Kidney tubule cell (primary cell): Measurements from ENCODE around the gene CEP112.
A peak's percentile ranks its signal among the peaks of the same experiment; 100 is the strongest.
"Not testable (repeated sequence)": the region's sequence is repeated elsewhere in the genome, so short reads cannot be mapped to it uniquely, and the experiment has no call there.

Experiments
- DNase-seq: peaks from one replicate; pipeline ENCODE4 v3.0.0-alpha.2; 2018; ENCODE audit warnings: low spot score

The CEP112 gene

DNA sequence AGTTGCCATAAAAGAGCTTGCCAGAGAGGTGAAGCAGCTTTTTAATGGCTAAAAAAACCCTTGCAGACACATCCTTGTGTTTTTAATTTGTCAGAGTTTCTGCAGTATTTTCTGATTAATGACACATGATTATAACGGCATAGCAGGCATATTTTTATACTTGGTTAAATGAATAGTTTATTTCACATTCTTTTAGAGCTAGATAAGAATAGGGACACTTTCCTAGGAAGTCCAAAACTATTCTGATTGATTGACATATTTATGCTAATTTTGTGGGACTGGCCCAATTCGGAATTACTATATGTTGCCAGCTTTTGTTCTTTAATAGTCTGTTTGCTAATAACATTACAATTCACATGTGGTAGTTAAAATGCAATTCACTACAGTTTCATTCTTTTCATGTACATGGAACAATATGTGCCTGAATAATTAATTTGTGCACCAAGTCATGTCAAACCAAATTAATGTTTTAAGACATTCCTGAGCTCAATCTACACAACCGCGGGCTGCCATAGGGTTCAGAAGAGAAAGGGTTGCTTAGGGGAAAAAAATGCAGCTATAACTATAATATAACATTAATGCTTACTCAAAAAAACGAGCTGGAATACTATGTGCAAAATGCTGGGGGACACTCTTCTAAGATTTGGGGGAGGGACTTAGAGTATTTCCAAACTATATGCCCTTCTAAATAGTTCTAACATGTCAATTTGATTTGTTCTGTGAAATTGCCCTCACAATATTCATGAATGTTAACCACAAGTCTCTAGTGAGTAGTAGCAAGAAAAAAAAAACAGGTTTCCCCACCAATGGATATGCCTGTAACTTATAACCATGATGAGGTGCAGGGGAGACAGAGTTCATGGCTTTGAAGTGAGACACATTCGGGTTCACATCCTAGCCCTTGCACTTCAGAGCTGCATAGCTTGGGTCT is 305.4 kb downstream of the CEP112 start:
- DNase-seq, result no peak

DNA sequence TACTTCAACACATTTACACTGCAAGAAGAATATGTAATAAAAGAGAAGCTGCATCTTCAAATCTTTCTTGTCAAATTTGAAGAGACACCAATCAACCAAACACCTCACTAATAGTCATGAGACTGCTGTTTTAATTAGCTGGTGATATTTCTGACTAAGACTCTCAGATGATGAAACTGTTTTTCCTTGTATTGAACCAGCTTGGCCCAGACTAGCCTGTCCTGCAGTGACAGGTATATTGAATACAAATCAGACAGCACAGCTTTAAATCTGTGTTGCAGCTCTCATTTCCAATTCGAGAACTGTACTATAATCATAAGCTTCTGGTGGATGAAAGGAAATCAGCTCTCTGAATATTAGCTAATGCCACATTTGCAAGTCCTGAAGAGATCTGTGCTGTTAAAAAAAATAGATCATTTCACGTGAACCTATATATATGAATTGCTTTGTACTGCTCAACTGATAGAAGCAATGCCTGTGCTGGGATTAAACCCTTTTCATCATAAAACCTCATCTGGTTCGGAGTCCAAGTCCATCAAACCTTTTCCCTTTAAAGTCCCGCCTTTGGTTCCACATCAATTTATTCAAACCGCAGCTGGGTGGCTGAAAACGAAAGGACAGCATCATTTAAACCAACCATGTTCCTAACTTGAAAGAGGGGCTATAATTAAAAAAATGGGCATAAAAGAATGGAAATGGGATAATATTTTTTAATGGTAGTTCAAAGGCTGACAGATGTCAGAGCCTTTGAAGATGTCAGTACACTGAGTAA is 306.2 kb downstream of the CEP112 start:
- no peak for DNase-seq

DNA sequence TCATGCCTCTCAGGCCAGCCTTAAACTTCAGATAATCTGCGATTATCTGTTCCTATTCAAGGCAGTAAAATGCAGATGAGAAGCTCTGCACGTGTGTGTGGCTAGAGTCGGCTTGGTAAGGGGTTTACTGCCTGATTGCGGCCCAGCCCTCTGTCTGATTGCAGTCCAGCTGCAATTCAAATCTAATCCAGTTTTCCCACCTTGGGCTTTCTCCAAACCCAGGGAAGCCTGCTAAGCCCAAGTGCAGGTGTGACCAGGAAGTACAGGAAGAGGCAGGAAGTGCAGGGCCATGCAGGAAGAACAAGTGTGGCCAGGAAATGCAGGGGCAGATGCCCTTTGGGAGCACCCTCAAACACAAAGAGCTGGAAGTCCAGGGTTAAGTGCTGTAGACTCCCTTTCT is 314.9 kb downstream of the CEP112 start:
- no peak for DNase-seq

DNA sequence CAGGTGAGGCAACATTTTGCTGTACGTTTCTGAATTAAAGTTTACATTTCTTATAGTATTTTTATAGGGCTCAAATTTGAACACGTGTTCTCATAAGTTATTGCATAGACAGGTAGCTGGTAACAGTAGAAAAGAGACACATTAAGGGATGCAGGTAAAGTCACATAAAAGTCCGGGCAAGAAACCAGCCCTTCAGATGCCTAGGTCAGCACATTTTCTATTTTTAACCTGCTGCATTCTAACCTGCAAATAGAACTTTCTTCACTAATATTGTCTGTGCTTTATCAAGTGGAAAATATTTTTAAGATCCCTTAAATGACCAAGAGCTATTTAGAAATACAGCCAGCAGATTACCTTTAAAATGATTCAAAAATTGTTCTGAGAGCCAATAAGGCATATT is 323.1 kb downstream of the CEP112 start:
- no peak for DNase-seq

DNA sequence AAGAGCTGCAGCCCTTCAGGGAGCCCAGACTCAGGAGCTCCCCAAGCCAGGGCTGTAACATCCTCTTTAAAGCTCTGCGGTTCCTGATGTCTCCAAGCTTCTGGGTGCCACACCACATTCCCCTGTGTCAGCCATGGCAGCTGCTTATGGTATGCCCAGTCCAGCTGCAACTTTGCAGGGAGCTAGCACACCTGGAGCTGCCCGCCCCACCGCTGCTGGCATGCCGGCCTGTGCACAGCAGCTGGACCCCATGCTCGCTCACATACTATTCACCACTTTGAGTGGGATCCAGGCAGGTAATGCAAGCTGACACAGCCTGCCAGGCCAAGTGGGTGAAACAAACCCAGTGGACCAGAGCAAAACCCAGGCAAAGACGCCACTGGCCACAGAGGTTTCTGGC is 324.9 kb downstream of the CEP112 start:
- no peak for DNase-seq

DNA sequence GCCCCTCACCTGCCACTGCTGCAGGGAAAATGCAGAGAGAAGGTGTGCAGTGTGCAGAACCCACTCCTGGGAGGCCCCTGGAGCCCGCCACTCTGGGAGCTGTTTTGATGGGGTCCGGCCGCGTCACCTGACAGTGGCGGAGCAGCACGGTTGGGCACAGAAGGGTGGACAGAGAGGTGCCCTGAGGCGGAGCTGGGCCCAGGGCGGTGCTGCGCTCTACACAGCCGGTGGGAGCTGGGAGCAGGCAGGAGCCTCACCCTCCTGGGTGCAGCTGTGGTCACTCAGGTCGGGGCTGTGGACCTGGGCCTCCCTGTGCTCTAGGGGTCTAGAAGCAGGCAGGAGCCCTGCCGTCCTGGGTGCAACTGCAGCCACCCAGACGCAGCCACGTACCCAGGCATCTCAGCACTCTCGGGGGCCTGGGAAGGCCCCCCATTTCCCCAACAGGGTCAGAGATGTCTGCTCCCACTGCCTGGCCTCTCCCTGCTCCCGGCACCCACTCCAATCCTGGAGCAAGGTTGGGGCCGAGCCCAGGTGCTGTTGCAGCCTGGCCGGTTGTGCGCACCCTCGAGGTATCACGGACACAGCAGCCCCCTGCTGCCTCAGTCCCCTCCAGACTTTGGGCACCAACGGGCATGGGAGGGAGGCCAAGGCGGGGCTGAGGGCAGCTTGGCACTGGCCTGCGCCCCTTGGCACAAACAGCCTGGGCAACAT is 326.1 kb downstream of the CEP112 start:
- no peak for DNase-seq

DNA sequence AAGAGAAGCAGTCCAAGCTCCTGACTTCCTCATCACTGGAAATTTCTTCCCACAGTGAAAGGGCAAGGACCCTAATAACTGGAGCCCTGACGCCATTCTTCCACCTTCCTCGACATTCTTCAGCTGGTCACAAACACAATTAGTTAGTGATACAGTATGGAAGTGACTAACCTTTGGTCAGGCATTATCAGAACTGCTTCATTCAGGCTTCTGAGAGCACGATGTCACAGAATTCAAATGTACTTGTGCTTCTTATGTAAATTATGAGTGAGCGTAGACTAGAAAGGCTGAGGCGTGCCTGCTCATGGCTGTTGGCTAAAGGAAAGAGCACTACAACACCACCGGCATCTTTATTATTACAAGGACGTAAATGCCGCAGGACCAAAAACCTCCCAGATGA is 327.5 kb downstream of the CEP112 start:
- DNase-seq, result no peak

DNA sequence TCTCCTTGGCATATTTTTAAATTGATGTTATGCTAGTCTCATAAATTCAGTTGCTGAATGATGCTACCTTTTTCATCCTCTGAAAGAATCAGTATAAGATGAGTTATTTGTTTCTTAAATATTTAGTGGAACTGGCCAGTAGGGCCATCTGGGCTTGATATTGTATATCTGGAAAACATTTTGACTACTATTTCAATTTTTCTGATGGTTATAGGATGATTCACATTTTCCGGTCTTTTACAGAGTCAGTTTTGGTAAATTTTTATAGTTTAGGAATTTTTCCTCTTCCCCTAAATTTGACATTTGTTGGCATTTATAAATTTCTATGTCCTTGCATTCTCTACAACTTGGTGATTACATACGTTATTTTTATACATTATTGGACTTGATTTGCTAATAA is 334.2 kb downstream of the CEP112 start:
- DNase-seq, result no peak

DNA sequence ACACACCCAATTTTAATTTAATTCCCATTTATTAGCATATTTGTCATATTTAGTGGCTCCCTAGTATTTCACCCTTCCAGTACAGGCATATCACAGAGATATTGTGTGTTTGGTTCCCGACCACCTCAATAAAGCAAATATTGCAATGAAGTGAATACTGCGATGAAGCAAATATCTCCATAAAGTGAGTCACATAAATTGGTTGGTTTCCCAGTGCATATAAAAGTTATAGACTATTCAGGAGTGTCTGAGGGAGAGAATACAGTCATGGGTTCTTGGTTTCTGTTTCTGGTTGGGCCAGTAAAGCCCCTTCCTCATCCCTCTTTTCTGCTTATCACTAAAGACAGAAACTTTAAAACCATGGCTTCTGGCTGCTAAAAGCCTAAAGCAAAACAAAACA is 335.1 kb downstream of the CEP112 start:
- DNase-seq, result no peak

DNA sequence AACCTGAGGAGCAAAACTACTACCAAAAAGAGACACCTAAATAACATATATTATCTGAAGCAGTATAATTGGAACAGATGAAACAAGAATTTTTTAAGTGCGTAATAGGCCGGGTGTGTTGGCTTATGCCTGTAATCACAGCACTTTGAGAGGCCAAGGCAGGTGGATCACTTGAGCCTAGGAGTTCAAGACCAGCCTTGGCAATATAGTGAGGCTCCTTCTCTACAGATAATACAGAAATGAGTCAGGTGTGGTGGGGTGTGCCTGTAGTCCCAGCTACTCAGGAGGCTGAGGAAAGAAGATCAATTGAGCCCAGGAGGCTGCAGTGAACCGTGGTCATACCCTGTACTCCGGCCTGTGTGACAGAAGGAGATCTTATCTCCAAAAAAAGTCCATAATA is 336.3 kb downstream of the CEP112 start:
- DNase-seq, result peak; percentile 32

DNA sequence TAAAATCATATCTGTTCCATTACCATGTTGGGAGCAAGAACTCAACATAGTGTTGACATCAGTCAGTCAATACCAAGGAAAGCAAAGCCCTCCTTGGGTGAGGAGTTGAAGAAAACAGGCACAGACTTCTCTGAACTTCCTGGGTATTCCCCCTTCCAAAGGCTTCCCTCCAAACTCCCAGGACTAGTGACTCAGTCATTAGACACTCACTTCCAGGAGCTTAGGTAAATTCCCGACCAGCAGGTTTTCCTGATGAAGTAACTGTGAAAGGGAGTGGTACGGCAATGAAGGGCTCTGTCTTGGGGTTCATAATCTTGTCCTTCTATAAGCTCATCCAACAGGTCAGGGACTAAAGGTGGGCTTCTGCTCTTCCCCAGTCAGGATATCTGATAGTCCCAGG is 336.7 kb downstream of the CEP112 start:
- DNase-seq, result peak; percentile 94

DNA sequence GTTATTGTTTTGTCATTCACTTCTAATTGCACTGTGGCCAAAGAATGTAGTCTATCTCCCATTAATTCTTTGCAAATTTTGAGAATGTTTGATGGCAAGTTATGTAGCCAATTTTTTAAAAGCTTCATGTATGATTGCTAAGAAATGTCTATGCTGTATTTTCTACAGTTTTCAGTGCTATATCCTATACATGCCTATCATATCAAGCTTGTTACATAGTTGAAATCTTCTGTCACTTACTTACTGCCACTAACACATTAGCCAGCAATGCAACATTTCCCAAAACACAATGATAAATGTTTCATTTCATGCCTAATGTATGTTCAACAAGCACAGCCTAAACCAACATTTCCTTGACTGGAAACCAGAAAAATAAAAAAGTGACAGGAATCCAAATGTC is 338.1 kb downstream of the CEP112 start:
- DNase-seq, result no peak

DNA sequence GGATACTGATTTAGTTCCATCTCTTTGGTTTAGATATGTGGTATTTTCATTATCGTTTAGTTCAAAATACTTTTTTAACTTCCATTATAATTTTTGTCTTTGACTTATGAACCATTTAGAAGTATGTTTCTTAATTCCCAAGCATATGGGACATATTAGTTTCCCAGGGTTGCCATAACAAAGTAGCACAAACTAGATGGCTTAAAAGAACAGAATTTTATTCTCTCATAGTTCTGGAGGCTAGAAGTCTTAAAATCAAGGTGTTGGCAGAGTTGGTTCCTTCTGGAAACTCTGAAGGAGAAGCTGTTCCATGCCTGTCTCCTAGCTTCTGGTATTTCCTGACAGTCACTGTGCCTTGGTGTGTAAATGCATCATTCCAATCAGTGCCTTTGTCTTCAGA is 339.0 kb downstream of the CEP112 start:
- DNase-seq, result no peak

DNA sequence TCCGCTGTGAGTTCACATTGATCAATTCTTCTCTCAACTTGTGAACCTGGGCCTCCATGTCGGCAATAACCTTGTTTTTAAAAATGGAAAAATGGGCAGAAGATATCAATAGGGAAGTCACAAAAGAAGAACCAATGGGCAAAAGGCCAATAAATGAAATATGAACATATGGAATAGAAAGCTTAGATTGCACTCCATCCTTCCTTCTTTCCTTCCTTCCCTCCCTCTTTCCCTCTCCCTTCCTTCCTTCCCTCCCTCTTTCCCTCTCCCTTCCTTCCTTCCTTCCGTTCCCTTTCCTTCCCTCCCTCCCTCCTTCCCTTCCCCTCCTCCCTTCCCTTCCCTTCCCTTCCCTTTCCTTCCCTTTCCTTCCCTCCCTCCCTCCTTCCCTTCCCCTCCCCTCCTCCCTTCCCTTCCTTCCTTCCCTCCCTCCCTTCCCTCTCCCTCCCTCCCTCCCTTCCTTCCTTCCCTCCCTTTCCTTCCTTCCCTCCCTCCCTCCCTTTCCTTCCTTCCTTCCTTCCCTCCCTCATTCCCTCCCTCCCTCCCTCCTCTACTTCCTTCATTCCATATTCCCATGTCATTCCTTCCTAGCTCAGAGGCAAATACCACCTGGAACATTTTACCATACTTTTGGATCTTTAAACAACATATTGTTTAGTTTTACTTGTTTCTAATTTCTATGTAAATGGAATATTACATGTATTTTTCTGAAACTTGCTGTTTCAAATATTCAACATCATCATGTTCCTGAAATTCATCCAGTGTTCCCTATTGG is 339.8 kb downstream of the CEP112 start:
- no peak for DNase-seq

DNA sequence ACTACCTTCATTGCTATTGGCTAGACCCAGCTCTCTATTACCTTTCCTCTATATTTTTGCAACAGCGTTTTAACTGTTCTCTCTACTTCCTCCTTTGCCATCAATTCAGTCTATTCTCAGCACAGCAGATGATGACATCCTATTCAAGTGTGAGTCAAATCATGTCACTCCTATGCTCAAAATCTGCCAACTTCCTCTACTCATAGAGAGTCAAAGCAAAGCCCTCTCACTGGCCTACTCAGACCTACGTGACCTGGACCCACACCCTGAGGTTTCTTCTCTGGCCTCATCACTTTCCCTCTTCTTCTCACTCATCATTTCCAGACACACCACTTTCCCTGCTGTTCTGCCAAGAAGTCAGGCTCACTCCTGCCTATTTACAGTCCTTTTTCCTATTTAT is 341.4 kb downstream of the CEP112 start:
- peak; percentile 90 for DNase-seq

DNA sequence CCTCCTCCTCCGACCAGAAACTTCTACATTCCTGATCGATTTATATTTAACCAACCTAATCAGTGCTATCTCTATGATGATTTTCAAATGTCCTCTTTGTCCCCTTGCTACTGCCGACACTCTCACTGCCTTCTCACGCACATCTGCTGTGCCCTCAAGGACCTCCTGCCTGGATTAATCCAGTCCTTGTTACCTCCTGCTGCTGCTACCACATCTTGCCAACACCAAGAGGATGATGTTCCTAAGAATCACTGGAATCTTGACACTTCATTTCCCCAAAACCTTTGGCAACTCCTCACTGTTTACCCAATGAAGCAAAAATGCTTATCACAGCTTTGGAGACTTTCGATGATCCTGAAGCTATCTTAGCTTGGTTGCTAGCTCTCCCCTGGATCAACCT is 343.2 kb downstream of the CEP112 start:
- peak; percentile 14 for DNase-seq

DNA sequence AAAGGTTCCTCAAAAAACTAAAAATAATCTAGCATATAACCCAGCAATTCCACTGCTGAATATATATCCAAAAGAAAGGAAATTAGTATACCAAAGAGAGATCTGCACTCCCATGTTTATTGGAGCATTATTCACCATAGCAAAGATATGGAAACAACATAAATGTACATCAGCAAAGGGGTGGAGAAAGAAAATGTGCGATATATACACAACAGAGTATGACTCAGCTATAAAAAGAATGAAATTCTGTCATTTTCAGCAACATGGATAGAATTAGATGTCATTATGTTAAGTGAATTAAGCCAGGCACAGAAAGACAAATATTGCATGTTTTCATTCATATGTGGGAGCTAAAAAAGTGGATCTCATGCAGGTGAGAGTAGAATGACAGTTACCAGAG is 350.8 kb downstream of the CEP112 start:
- DNase-seq, result no peak

DNA sequence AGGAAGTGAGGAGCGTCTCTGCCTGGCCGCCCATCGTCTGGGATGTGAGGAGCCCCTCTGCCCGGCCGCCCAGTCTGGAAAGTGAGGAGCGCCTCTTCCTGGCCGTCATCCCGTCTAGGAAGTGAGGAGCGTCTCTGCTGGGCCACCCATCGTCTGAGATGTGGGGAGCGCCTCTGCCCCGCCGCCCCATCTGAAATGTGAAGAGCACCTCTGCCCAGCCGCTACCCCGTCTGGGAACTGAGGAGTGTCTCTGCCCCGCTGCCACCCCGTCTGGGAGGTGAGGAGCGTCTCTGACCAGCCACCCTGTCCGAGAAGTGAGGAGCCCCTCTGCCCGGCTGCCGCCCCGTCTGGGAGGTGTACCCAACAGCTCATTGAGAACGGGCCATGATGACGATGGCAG is 354.7 kb downstream of the CEP112 start:
- DNase-seq, result not testable (repeated sequence)

DNA sequence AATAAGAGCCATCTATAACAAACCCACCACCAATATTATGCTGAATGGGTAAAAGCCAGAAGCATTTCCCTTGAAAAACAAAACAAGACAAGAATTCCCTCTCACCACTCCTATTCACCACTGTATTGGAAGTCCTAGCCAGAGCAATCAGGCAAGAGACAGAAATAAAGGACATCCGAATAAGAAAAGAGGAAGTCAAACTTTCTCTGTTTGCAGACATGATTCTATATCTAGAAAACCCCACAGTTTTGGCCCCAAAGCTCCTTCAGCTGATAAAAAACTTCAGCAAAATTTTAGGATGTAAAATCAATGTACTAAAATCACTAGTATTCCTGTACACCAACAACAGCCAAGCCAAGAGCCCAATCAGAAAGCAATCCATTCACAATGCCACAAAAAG is 358.7 kb downstream of the CEP112 start:
- no peak for DNase-seq

DNA sequence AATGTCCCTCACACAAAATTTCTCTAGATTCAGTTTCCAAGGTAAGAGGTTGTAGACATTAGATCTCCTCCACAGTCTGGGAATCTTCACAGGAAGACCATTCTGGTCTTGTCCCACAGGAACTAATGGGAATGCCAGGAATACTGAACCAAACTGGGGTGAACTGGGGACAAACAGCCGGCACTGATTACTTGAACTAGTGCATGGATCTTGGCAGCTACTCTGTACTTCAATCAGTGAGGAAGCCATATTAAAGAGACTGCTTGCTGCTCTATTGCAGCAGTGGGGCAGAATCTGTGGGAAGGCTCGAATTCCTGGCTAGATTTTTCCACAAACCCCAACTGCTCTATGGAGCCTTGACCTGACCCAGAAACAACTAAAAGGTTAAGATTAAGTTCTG is 361.6 kb downstream of the CEP112 start:
- DNase-seq, result no peak

DNA sequence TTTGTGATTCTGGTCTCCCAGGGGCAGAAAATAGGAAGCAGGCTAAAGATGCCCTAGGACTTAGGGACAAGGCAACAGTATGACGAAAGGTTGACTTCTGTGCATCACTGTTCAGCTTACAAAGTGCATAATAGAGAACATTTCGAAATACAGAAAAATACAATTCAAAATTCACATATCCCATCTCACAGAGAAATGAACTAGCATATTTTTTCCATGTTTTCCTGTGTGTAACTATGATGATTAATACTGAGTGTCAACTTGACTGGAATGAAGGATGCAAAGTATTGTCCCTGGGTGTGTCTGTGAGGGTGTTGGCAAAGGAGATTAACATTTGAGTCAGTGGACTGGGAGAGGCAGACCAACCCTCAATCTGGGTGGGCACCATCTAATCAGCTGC is 365.4 kb downstream of the CEP112 start:
- DNase-seq, result not testable (repeated sequence)

DNA sequence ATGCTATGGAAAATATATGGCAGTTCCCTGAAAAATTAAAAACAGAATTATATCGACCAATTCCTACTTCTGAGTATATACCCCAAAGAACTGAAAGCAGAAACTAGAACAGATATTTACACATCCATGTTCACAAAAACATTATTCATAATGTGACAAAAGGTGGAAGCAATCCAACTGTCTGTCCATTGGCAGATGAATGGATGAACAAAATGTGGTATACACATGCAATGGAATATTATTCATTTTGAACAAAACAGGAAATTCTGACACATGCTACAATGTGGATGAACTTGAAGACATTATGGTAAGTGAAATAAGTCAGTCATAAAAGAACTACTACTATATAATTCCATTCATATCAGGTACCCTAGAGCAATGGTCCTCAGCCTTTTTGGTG is 367.0 kb downstream of the CEP112 start:
- DNase-seq, result no peak
